NT2/D1 (cell line): ENCODE results near the gene GALNT18.

ENCODE experiments used
- DNase-seq: peaks from one replicate; pipeline ENCODE4 v3.0.0-alpha.2; 2011; ENCODE audit warnings: low read depth, low spot score
- H3K27me3 ChIP-seq: 2 replicates; pipeline ENCODE4 v1.6.0; 2011; ENCODE audit warnings: mild to moderate bottlenecking; ENCODE audit not compliant: insufficient read length, insufficient read depth
- H3K36me3 ChIP-seq: 2 replicates; pipeline ENCODE4 v1.6.1; 2011; ENCODE audit warnings: mild to moderate bottlenecking, low read length, mixed read lengths; ENCODE audit not compliant: insufficient read depth, insufficient read length
- H3K4me1 ChIP-seq: 2 replicates; pipeline ENCODE4 v1.5.1; 2011; ENCODE audit not compliant: insufficient read depth, insufficient read length
- H3K4me3 ChIP-seq: 2 replicates; pipeline ENCODE4 v1.5.1; 2011; ENCODE audit warnings: low read depth; ENCODE audit not compliant: insufficient read length
- H3K9ac ChIP-seq: 2 replicates; pipeline ENCODE4 v1.6.0; 2011; ENCODE audit warnings: low read depth; ENCODE audit not compliant: insufficient read length
- H3K9me3 ChIP-seq: 2 replicates; pipeline ENCODE4 v1.5.1; 2011; ENCODE audit warnings: mild to moderate bottlenecking, low read length; ENCODE audit not compliant: insufficient read depth
- SUZ12 ChIP-seq: IDR thresholded peaks from 2 replicates; pipeline ENCODE4 v1.6.1; 2011; ENCODE audit not compliant: insufficient read length, insufficient read depth; ENCODE audit errors: extremely low read depth
- YY1 ChIP-seq: IDR thresholded peaks from 2 replicates; pipeline ENCODE4 v1.6.1; 2011; ENCODE audit not compliant: insufficient read length, insufficient read depth
- ZNF274 ChIP-seq: IDR thresholded peaks from 2 replicates; pipeline ENCODE4 v1.6.1; 2011; ENCODE audit warnings: mild to moderate bottlenecking, low read depth, low read length

GALNT18 gene

DNA sequence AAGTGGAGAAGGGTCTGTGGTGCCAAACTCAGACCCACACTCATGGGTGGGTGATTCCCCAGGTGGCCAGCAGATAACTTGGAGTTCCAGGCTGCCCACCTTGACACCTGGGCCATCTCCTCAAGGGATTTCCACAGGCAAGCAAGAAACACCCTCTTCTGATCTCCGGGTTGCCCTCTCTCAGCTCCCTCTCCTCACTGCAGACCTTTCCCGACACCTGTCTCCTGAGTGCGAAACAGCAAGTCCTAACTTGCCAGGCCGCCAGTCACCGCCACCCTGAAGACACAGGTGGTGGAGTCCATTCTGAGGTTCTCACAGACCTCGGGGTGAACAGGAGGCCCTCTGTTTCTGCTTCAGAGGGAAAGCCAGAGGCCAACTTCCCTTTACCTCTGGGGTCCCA, 16.6 kb downstream of the GALNT18 start:
- H3K27me3 ChIP-seq = no peaks in the 10 kb centered on the region
- no peaks in the 10 kb centered on the region for H3K36me3 ChIP-seq
- no peak overlapping the region for H3K9ac ChIP-seq
- no peak overlapping the region for H3K4me3 ChIP-seq
- DNase-seq = no peak
- H3K9me3 ChIP-seq = no peaks in the 10 kb centered on the region; the same call in 1 of the 2 replicates
- TF ChIP-seq YY1 (no peak), ZNF274 (no peak), SUZ12 (no peak)
- no peaks in the 10 kb centered on the region for H3K4me1 ChIP-seq

DNA sequence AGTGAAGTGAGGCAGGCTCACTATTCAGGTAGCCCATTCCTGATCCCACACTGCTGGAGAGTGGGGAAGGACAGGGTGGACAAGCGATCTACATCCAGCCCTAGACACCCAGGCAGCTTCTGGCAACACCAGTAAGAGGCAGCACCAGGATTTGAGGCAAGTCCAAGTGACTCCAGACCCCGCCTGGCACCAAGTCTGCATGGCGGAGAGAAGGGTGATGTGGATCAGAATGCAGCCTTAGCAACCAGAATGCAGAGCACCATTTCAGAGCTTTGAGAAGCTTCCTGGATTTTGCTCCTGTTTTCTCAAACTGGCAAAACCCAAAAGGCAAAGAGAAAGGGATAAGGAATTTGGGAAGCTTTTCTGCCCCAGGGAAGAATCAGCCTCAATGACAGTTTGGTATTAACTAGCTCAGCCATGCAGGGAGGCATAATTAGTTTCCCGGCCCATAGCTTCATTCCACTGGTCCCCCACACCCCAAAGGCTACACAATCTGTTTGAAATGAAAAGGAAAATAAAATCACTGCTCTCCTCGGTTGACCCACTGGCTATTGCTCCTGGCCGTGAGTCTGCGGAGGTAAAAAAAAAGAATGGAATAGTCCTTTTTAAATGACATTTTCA, 17.3 kb downstream of the GALNT18 start:
- Histone ChIP-seq H3K4me1 (no peaks in the 10 kb centered on the region), H3K4me3 (no peak overlapping the region), H3K36me3 (no peaks in the 10 kb centered on the region), H3K27me3 (no peaks in the 10 kb centered on the region), H3K9ac (no peak overlapping the region), H3K9me3 (no peaks in the 10 kb centered on the region; the same call in 1 of the 2 replicates)
- TF ChIP-seq YY1 = no peak
- TF ChIP-seq SUZ12 = no peak
- no peak for TF ChIP-seq ZNF274
- no peak for DNase-seq

DNA sequence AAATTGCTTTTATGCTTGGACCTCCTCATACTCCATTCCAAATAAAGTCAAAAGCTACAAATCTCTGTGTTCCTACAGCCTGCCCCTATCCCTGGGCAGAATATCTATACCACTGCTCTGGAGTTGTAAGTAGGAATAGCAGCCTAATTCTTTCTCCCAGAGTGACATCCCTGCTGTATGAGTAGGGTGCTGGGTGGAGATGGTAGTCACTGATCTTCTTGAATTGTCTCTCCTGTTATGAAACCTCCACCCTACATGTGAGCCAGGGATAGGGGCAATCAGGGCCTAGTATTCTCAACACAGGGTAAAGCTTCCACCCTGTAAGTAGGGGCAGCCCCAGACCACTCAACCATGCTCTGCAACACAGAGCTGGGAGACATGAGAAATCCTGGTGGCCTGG, 19.8 kb downstream of the GALNT18 start:
- TF ChIP-seq YY1 = no peak
- no peak for TF ChIP-seq SUZ12
- no peak for TF ChIP-seq ZNF274
- DNase-seq = no peak
- Histone ChIP-seq H3K9me3 (no peaks in the 10 kb centered on the region; the same call in 1 of the 2 replicates), H3K4me3 (no peak overlapping the region), H3K27me3 (no peaks in the 10 kb centered on the region), H3K9ac (no peak overlapping the region), H3K36me3 (no peaks in the 10 kb centered on the region), H3K4me1 (no peaks in the 10 kb centered on the region)

DNA sequence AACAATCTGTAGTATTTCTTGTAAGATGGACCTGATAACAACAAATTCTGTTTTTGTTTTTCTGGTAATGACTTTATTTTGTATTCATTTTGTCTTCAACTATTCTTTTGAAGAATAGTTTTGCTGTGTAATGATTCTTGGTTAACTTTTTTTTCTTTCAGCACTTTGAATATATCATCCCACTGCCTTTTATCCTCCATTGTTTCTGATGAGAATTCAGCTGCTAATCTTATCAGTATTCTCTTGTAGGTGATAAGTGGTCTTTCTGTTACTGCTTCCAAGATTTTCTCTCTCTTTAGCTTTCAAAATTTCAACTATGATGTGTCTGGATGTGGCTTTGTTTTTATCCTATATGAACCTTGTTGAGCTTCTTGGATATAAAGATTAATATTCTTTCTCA, 21.5 kb downstream of the GALNT18 start:
- no peaks in the 10 kb centered on the region; the same call in 1 of the 2 replicates for H3K9me3 ChIP-seq
- H3K9ac ChIP-seq = no peak overlapping the region
- no peaks in the 10 kb centered on the region for H3K4me1 ChIP-seq
- no peaks in the 10 kb centered on the region for H3K27me3 ChIP-seq
- H3K36me3 ChIP-seq = no peaks in the 10 kb centered on the region
- TF ChIP-seq SUZ12 (no peak), ZNF274 (no peak), YY1 (no peak)
- no peak for DNase-seq
- no peak overlapping the region for H3K4me3 ChIP-seq

DNA sequence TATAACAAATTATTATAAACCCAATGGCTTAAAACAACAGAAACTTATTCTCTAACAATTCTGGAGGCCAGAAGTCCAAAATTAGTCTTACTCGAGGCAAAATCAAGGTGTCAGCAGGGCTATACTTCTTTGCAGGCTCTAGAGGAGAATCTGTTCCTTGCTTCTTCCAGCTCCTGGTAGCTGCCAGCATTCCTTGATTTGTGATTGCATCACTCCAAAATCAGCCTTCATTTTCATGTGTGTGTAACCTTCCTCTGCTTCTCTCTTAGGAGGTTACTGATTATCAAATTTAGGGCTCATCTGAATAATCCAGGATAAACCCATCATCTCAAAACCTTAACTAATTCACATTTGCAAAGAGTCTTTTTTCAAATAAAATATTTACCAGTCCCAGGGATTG, 23.6 kb downstream of the GALNT18 start:
- H3K36me3 ChIP-seq = no peaks in the 10 kb centered on the region
- H3K9me3 ChIP-seq = no peaks in the 10 kb centered on the region; the same call in 1 of the 2 replicates
- H3K9ac ChIP-seq = no peak overlapping the region
- H3K27me3 ChIP-seq = no peaks in the 10 kb centered on the region
- no peak for TF ChIP-seq ZNF274
- no peak for TF ChIP-seq SUZ12
- no peak for TF ChIP-seq YY1
- H3K4me1 ChIP-seq = no peaks in the 10 kb centered on the region
- H3K4me3 ChIP-seq = no peak overlapping the region
- DNase-seq = no peak

DNA sequence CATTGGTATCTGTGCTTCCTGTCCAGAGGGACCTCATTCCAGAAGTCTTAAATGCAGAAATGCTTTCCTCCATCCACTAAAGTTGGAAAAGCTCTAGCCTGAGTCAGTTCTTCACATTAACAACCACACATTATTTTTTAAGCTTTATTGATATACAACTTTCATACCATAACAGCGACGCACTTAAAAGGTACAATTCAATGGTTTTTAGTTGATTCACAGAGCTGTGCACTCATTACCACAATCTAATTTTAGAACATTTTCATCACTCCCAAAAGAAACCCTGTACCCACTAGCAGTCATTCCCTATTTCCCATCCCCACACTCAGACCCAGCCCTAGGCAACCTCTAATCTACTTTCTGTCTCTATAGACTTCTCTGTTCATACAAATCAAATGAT, 27.6 kb downstream of the GALNT18 start:
- Histone ChIP-seq H3K4me1 (no peaks in the 10 kb centered on the region), H3K4me3 (no peak overlapping the region), H3K36me3 (no peaks in the 10 kb centered on the region), H3K27me3 (no peaks in the 10 kb centered on the region), H3K9me3 (no peaks in the 10 kb centered on the region), H3K9ac (no peak overlapping the region)
- DNase-seq = no peak
- TF ChIP-seq SUZ12 (no peak), ZNF274 (no peak), YY1 (no peak)

DNA sequence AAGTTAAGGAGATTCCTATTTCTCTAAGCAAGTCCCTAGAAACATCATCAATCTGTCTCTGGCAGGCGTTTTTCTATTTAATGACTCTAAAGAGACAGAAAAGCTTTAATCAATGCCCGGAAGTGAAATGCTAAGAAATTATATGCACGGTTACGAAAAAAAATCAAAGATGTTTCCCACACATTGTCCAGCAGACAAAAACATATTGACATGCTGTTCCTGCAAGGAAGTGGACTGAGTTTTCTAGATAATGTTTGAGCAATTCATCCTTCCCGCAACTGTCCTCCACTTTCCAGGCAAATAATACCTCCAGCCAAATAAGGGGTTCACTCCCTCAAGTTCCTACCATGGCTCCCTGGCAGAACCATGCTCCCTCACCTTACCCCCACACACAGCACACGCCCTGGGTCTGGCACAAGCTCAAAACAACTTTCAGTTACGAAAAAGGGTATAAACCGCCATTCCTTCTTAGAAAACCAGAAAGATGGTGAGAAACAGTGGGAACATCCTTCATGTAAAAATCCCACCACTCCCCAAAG, 29.6 kb downstream of the GALNT18 start:
- Histone ChIP-seq H3K36me3 (no peaks in the 10 kb centered on the region), H3K4me3 (no peak overlapping the region), H3K9ac (no peak overlapping the region), H3K9me3 (no peaks in the 10 kb centered on the region), H3K27me3 (no peaks in the 10 kb centered on the region), H3K4me1 (no peaks in the 10 kb centered on the region)
- TF ChIP-seq SUZ12 = no peak
- TF ChIP-seq ZNF274 = no peak
- TF ChIP-seq YY1 = no peak
- DNase-seq = no peak
